ENCODE results near the gene ROR1. TPM values are rescaled to one million over a fixed set of nuclear protein-coding genes. Genes with fewer than 3 reads are reported as not detected.

The ROR1 gene
- total and polyA plus RNA-seq, 9 of the 15 experiments (the other 6 are each of a cell fraction or from before 2014, with no cell fraction given) = 0.02 TPM; not detected in 8

GRCh38 chr1:63777965-63778880 lies 4.4 kb downstream of the ROR1 start:
- Histone ChIP-seq H3K4me1 (replicated peaks in 1 of 2; ENCODE audit: control insufficient read depth in 2 of 2, insufficient read depth in 2 of 2, low read length in 2 of 2) (peaks cover 0 to 6% of the 10 kb centered on the region in 2 experiments; a peak in 2 of 5 replicates), H3K4me2 (ENCODE audit: insufficient read depth, low read length) (no peak overlapping the region), H3K9ac (ENCODE audit: insufficient read depth in 1 of 2, low read depth in 2 of 2, low read length in 2 of 2) (no peak overlapping the region), H3K27ac (ENCODE audit: extremely low read depth, low read depth, low read length) (no peak overlapping the region), H3K79me2 (ENCODE audit: control insufficient read depth, insufficient read depth, low read length) (no peaks in the 10 kb centered on the region), H3K4me3 (no peak overlapping the region), H4K20me1 (replicated peaks; ENCODE audit: control insufficient read depth, insufficient read depth, low read length) (no peaks in the 10 kb centered on the region), H3K9me1 (ENCODE audit: control insufficient read depth, insufficient read depth, low read length) (no peaks in the 10 kb centered on the region), H3K27me3 (ENCODE audit: control insufficient read depth in 2 of 2, insufficient read depth in 2 of 2, low read length in 2 of 2) (peaks cover 5 to 13% of the 10 kb centered on the region in 2 experiments; a peak in 3 of 5 replicates), H3K36me3 (ENCODE audit: control insufficient read depth, insufficient read depth, low read length) (no peaks in the 10 kb centered on the region), H2AFZ (ENCODE audit: low read depth, low read length) (no peak overlapping the region), H3K9me3 (replicated peaks; ENCODE audit: control insufficient read depth, insufficient read depth, low read depth, low read length) (no peaks in the 10 kb centered on the region)
- intact Hi-C loops (cut with micrococcal nuclease) (no loop called here), in situ Hi-C loops (cut with MboI) (no loop called here)
- DNase-seq (ENCODE audit: extremely low read depth in 1 of 4, low spot score in 3 of 4) (no peak), FAIRE-seq (no peak), ATAC-seq (no peak)
- WGBS (ENCODE audit: insufficient coverage, low coverage, missing lambda C conversion rate) = 3% methylated on average over 3 of the region's 3 CpGs
- no TSS peak for BruUV-seq (replicated peaks)
- TF ChIP-seq ZNF609 (CRISPR knock-in tag; IDR thresholded peaks at IDR 0.05; ENCODE audit: borderline replicate concordance) = no peak
- TF ChIP-seq THAP12 (CRISPR knock-in tag; IDR thresholded peaks at IDR 0.05) = no peak
- no peak for TF ChIP-seq ARID1B (IDR thresholded peaks at IDR 0.05)
- CTCF ChIA-PET (ENCODE audit: low intra/inter-chr PET ratio) = no interaction called here
- POLR2A ChIA-PET = no interaction called here
